H4 (cell line): ENCODE data around the gene HSD17B2. TPM values are rescaled to one million over a fixed set of nuclear protein-coding genes. Genes with fewer than 3 reads are reported as not detected.
"Not testable (repeated sequence)": the region's sequence is repeated elsewhere in the genome, so short reads cannot be mapped to it uniquely, and the experiment has no call there.

ENCODE experiments used
- DNase-seq: peaks from one replicate; pipeline ENCODE4 v3.0.0-alpha.2; 2015; ENCODE audit warnings: low spot score
- total RNA-seq: library from RNA; depleted of rRNA; stranded (reverse); fragments of >200 nt; shearing (Covaris generic); gene quantifications from 2 replicates; pipeline ENCODE4 v1.2.3, GENCODE V29; 2014; rRNA removed

HSD17B2 gene
- total RNA-seq, 1 experiment from 2014 or later = 1.1 TPM

GRCh38 chr16:82133798-82134197, 98.7 kb downstream of the HSD17B2 start:
- DNase-seq = no peak

GRCh38 chr16:82134846-82135245, 99.8 kb downstream of the HSD17B2 start:
- no peak for DNase-seq

GRCh38 chr16:82135844-82136243, 100.8 kb downstream of the HSD17B2 start:
- no peak for DNase-seq

DNA sequence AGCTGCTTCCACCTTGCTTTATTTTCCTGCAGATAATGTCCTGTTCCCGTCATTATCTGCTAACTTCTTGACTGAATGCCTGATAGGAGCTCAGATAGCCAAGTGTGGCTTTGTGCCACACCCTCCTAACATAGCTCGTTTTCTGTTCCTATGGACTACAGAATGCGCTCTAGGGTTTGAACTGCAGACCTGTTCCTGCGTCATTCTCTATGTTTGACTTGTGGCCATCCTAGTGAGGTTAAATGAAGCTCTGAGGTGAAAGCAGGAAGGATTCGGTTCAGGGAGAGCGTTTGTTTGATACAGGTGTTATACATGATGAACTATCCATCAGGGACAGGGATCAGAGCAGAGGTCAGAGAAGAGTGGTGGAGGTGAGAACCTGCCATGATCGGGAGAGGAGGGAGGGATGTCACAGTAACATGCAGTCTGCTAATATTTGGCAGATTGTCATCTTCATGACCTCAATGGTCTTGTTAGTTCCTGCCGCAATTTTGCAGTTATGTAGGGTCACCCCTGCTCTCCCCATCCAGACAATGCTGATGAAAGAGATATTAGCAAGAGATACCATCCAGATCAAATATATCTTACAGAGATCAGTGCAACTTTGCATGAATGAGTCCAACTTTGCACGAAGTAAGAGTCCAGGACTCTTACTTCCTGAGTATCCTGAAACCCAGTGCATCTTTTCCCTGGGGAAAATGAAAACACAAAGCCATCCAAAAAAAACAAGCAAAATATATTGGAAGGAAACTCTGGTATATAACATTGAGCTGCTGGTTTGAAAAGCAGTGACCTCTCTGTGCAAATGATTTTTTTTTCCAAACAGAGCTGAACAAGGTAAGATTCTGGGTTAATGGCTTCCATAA, 102.1 kb downstream of the HSD17B2 start:
- no peak for DNase-seq

DNA sequence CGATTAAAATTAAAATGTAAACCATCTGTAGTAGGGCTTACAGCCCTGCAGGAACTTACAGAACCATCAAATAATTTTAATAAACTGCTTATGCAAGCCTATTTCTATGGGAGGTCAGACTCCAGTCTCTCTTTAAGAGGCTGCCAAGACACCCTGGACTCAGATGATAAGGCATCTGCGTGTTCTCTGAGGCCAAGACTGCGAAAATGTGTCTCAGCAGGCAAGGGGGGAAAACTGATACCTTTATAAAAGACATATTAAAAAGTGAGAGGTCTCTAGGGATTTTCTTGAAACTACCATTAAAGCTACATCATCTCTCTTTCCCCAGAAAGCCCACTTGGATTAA, 102.7 kb downstream of the HSD17B2 start:
- no peak for DNase-seq

DNA sequence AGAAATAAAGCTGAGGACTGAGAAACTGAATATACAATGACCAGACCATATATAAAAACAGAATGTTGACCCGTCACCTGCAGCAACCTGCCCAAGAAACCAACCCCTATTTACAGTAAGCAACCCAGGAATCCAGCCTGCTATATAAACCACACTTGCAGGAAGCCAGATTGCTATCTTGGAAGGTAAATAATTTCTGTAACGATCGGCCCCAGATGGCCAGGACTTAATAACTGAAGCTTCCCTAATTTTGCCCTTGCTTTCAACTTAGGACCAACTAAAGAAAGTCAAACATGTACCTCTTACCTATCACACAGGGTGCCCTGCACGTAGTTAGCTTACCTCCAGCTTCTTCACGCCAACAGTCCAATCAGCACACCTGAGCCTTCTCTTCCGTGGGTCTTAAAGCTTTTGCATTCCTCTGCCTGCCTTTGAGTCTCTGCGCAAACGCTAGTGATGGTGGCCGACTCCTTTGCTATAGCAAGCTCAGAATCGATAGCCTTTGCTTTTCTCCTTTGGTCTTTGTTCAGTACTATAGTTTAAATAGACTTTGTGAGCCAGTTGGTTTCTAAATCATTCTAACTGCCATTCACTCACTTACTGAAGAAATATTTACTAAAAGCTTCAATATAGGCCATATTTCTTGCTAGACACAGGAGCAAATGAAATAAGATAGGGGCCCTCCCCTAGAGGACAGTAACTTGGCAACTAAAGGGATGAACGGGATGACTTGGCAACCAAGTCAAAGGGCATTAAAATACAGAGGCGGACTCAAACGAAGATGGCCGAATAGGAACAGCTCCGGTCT, 103.6 kb downstream of the HSD17B2 start:
- DNase-seq = no peak

- DNase-seq = not testable (repeated sequence)
Measured at GRCh38 chr16:82139286-82139571, 104.2 kb downstream of the HSD17B2 start.

GRCh38 chr16:82146556-82146955, 111.5 kb downstream of the HSD17B2 start:
- no peak for DNase-seq

- no peak for DNase-seq
Measured at GRCh38 chr16:82146957-82147356, 111.9 kb downstream of the HSD17B2 start.

GRCh38 chr16:82147546-82147945, 112.5 kb downstream of the HSD17B2 start:
- no peak for DNase-seq

Other genes starting within 250 kb of the HSD17B2 start
- gene SDR42E1, start 23.8 kb upstream of the HSD17B2 start, total RNA-seq = not detected in 2 replicates
- gene MPHOSPH6, start 135.0 kb downstream of the HSD17B2 start, total RNA-seq = 40.4 and 59.0 TPM in 2 replicates